COLO668 (cell line): ENCODE measurements around the gene ADAMTS6.
"Not testable (repeated sequence)": the region's sequence is repeated elsewhere in the genome, so short reads cannot be mapped to it uniquely, and the experiment has no call there.

ENCODE experiments used
- DNase-seq: peaks from one replicate; lab custom pipeline; 2025; ENCODE audit not compliant: unreplicated experiment; lab: John Stamatoyannopoulos, UW

Gene ADAMTS6

DNA sequence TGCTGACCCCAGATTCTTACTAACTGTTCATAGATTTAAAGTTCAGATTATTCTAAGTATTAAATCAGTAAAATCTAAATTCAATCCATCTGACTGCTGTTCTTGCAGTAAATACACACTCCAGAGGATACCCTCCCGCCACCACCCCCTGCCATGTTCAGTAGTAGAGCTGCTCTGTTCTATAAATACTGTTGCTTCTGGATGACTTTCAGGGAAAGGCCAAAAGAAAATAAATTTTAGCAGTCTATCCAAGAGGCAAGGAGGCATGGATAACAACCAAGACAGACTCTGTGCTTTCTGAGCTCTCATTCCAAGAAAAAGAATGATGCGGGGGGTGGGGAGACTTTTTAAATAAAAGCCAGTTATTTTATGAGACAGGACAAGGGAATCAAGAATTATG, 115.1 kb downstream of the ADAMTS6 start:
- DNase-seq, result no peak

DNA sequence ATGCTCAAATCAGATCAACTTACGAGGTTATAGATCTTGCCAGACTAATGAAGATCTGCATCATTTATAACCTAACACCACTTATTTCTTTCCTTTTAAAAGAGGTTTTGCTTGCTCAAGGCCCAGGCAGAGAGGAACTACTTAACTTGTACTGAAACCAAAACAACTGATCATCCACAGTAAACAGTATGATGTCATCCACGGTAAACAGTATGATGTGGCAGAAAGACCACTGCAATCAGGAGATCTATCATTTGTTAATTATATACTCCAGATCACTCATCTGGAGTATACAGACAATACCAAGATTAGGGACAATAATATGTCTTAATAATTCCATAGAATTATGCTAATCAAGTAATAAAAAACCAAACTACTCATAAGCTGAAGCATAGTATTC, 116.8 kb downstream of the ADAMTS6 start:
- DNase-seq, result no peak

DNA sequence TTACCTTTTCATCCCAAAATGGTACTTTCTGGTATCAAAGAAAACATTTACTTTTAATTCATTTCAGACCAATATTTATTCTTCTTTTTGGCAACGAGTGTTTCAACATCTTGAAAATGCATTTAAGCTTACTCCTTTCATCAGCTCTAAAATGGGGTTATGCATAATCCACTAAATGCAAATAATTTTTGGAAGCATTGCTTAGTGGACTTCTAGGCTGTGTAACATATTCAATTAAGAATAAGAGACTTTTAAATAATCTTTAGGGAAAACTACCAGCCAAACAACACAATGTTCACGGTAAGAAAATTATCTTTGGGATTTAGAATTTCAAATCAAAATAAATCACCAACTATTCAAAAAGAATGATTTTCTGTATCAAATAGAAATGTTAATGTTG, 118.2 kb downstream of the ADAMTS6 start:
- no peak for DNase-seq

DNA sequence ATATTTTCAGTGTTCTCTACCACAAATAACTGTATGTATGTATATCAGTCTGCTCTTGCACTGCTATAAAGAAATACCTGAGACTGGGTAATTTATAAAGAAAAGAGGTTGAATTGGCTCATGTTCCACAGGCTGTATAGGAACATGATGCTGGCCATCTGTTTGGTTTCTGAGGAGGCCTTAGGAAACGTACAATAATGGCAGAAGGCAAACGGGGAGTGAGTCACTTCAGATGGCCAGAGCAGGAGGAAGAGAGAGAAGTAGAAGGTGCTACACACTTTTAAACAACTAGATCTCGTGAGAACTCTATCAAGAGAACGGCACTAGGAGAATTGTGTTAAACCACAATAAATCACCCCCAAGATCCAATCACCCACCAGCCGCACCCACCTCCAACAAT, 121.7 kb downstream of the ADAMTS6 start:
- DNase-seq, result no peak

DNA sequence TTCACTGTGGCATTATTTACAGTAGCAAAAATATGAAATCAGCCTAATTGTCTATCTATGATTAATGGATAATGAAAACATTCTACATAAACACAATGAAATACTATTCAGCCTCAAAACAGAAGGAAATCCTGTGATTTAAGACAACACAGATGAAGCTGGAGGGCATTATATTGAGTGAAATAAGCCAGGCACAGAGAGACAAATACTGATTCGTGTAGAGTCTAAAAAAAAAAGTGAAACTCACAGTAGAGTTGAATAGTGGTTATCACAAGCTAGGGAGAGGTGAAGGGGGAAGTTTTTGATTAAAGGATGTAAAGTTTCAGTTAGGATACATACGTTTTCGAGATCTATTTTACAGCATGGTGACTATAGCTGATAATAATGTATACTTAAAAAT, 122.2 kb downstream of the ADAMTS6 start:
- no peak for DNase-seq

DNA sequence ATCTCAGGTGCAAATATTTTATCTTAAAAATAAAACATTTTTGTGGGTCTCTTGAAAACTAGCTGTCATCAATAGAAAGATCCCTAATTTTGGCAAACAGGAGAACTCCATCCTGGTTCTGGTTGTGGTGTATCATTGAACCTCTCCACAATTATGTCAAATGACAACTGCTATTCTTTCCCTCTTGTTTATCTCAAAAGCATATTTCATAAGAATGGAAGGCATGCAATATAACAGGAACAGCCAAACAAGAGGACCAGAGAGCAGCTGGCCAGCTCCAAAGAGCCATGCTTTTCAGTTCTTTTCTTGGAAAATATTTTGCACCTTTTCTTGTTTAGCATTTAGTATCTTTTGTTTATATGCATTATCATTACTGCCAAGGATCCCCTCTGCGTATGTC, 125.4 kb downstream of the ADAMTS6 start:
- DNase-seq, result no peak

DNA sequence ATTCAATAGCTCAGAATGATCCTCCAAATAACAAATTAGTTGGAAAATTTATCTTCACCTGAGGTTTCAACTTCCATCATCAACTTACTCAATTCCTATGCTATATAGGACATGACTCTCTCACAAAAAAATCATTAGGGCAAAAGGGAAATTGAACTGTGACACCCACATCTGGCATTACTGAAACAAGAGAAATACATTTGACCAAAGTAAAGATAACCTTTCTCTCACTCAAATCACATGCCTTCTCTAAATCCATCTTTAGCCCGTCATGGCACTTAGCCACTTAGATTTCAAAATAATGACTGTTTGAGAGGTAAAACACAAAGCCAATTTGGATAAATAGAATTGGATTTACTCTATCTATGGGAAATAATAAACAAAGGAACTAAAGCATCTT, 126.4 kb downstream of the ADAMTS6 start:
- no peak for DNase-seq

DNA sequence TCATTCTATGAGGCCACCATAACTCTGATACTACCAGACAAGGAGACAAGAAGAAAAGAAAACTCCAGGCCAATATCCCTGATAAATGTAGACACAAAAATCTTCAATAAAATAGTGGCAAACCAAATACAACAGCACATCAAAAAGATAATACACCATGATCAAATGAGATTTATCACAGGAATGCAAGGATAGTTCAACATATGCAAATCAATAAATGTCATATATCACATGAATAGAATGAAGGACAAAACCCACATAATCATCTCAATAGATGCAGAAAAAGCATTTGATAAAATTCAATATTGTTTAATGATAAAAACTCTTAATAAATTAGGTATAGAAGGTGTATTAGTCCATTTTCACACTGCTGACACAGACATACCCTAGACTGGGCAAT, 139.9 kb downstream of the ADAMTS6 start:
- DNase-seq, result no peak

DNA sequence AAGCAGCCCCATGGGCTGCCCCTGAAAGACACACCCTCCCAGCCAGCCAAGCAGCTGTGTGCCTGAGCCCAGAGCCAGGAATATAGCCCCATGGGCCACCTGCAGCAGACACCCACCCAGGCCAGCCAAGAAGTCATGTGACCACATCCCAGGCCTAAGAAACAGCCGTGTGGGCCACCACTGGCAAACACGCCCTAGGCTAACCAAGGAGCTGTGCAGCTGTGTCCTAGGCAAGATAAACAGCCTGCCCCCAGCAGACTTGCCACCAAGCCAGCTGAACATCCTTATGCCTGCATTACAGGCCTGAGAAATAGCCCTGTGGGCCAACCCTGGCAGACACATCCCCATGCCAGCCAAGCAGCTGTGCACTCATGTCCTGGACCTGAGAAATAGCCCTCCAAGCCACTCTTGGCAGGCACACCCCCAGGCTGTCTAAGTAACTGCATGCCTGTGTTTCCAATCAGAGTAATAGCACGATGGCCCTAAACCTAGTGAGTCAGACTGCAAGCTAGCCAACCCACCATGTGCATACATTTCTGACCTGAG, 143.0 kb downstream of the ADAMTS6 start:
- DNase-seq, result no peak

DNA sequence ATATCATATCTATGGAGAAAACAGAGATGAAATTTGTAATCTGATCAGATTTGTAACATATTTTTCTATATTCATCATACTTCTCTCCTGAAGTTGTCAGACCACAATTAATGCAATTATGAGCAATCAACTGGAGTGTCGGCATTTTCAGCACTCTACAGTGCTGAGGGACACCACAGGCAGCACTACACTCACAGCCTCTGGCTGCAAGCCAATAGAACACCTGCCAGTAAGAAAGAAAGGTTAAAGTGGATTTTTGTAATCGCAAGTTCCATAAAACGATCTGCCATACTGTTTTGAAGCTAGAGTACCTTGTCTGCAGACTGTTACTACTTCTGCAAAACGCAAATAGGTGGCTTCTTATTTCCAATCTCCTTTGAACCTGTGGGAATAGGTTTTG, 147.6 kb downstream of the ADAMTS6 start:
- DNase-seq, result peak; percentile 58

DNA sequence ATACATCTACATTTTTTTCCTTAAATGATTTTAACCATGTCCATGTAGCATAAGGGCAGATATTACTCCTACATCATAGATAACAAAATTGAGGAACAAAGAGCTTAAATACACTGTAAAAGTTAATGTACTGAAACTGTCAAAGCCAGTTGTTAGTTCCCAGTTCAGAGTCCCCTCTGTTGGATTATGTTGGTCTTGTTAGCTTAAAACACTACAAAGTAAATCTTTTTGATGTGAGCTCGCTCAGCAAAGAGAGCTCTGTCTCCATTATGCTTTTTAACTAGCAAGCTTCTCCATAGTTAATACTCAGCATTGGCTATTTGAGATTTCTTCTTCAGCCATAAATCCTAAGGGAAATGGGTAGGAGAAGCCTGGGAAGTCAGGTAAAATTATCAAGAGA, 149.1 kb downstream of the ADAMTS6 start:
- DNase-seq, result no peak

DNA sequence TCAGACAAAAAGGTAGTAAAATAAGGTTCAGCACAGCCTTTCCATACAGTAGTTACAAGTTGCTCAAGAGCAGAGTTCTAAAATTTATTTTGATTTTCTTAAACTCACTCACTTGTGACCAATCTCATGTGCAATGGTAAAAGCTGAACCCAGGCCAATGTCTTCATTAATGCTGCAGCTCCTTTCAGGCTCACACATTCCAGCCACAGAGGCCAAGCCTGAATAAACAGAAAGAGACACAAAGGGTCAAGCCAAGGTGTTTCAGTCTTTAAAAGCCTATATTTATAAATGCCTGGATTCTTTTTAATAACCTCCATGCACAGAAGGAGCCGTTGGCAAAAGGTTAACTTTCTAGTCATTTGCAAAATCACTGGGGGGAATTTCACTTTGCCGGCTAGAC, 152.5 kb downstream of the ADAMTS6 start:
- no peak for DNase-seq

DNA sequence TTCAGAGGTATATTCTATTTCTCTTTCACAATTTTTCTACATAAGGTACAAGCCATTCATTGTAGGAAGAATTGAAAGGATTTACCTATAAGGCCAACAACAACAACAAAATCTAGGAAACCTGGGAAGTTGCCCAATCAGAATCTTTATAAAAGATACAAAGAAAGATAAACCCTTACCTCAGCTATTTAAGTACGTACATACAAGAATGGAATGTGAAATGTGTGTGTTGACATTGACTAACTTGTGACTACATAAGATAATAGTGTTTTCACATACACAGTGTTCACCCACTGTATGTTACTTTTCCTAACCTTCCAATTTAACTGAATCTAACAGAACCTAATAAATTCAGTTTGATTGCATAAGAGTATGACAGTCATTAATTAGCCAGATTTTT, 154.1 kb downstream of the ADAMTS6 start:
- DNase-seq, result no peak

DNA sequence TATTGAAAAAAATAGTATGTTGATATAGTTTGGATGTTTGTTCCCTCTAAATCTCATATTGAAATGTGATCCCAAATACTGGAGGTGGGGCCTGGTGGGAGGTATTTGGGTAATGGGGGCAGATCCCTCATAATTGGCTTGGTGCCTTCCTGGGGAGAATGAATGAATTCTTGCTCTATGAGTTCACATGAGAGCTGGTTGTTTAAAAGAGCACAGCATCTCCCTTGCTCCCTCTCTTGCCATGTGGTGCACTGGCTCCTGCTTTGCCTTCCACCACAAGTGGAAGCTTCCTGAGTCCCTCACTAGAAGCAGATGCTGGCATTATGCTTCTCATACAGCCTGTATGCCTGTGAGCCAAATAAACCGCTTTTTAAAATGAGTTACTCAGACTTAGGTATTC, 154.8 kb downstream of the ADAMTS6 start:
- no peak for DNase-seq

DNA sequence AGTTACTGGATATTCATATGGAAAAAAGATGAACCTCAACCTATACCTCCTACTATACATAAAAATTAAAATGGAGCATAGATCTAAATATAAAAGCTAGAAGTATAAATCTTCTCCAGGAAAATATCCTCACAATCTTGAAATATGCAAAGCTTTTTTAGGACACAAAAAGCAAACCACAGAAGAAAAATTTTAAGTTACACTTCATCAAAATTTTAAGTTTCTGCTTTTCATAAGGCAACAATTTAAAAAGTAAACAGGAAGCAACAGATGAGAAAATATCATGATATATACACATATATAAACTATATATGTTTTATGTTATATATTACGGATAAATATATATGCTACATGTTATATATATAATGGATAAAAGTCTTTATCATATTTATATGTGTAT, 157.5 kb downstream of the ADAMTS6 start:
- DNase-seq, result no peak

DNA sequence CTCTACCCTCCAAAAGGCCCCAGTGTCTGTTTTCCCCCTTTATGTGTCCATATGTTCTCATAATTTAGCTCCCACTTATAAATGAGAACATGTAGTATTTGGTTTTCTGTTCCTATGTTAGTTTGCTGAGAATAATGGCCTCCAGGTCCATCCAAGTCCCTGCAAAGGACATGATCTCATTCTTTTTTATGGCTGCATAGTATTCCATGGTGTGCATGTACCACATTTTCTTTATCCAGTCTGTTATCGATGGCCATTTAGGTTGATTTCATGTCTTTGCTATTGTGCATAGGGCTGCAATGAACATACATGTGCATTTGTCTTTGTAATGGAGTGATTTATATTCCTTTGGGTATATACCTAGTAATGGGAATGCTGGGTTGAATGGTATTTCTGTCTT, 161.0 kb downstream of the ADAMTS6 start:
- DNase-seq, result not testable (repeated sequence)

DNA sequence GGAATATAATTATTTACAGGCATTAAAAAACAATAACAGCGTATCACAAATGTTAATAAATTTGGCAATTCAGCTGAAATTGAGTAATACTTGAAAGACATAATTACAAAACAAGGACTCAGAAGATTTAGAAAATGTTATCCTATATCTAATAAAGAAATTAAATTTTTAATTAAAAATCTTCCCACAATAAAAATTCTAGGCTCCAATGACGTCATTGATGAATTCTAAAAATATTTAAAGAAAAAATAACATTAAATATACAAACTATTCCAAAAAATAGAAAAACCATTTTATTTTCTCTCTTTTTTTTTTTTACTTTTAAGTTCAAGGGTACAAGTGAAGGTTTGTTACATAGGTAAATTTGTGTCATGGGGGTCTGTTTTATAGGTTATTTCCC, 161.5 kb downstream of the ADAMTS6 start:
- DNase-seq, result no peak

DNA sequence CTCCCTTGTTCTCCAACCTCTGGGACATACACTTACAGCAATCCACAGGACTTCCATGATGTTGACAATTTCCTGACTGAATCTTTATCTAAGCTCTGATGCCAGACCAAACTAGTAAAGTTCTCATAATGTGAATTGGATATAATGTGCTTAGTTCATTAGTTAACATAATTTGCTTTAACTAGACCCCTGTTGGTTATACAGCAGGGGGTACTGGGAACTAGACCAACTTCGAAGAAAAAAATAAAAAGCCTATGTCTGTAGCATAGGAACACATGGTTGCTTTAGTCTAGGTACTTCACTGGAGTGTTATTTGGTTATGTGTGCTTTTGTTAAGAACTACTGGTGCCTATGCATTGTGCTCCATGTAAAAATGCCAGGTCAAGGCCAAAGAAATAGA, 173.8 kb downstream of the ADAMTS6 start:
- no peak for DNase-seq

DNA sequence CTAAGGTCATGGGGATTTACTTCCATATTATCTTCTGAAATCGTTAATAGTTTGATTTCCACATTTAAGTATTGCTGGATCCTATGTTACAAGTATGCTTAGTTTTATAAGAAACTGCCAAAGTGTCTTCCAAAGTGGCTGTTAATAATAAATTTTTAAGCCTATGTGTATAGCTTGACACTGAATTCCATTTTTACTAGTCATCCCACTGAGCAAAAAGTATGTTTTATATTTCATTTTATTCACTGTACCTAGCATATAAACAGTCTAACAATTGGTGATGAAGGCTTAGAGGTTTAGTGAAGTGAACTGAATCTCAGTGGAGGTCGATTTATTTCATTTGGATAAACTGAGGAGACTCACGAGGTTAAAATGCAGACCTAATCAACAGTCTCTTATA, 174.6 kb downstream of the ADAMTS6 start:
- DNase-seq, result no peak

DNA sequence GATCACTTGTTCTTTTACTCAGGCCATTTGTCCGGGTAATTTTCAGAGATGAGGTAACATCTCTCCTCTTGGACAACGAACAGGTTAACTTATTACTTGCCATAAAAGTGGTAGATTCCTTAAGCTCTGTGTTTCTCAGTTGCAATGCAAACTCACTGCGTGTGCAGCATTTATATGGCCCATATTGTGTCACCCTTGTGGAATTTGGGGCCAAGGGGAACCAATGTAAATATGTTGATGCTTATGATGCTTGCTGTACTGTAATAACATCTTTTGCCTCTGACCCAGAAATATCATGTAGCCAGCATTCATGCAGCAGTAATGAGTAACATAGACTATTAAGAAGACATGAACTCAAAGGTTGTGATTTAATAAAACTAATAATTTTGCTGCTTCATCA, 175.8 kb downstream of the ADAMTS6 start:
- DNase-seq, result no peak

DNA sequence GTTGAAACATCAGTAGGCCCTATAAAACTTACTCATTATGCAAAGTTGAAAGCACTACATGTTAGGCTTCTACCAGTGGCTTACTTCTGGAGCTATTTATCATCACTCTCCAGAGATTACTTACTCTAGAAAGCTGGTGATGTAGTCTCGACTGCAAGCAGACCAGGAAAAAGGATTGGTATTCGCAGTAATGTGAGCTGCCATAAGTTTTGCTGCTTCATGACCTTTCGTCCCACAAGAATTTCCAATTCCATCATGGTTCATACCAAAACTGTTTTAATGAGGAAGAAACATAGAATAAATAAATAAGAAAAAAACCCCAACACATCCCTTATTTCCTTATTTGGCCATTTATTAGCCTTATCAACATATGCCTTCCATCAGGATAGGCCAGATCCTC, 181.9 kb downstream of the ADAMTS6 start:
- DNase-seq, result no peak

DNA sequence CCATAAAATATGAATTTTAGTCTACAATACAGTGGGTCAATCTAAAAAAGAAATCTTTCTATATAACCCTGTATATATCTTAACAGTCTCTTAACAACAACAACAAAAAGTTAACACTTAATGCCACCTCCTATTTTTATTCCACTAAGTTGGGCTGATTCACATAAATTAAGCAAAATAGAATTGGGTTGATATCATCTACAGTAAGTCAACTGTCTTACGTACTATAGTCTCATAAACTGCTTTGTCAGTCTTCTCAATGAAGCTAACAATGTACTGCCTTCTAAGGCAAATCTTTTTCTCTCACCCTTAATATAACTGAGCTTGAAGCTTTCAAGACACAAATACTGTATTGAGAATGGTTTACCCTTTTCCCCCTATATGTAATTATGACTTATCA, 185.7 kb downstream of the ADAMTS6 start:
- DNase-seq, result no peak

DNA sequence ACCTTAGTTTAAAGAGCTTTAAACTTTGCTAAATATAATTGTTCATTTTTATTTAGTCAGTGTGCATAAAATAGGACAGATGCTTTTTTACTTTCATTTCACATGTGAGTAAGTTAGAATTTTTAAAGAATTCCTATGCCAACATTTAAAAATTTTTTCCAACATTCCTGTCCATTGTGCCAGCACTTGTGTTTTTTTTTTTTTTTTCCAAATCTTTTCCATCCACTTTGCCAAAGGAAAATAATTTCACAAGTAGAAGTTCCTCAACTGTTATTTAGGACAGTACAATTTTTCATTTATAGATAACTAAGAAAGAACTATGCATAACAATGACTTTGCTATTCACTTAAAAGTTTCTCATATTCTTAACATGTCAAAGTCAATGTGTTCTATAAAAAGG, 189.5 kb downstream of the ADAMTS6 start:
- DNase-seq, result no peak

DNA sequence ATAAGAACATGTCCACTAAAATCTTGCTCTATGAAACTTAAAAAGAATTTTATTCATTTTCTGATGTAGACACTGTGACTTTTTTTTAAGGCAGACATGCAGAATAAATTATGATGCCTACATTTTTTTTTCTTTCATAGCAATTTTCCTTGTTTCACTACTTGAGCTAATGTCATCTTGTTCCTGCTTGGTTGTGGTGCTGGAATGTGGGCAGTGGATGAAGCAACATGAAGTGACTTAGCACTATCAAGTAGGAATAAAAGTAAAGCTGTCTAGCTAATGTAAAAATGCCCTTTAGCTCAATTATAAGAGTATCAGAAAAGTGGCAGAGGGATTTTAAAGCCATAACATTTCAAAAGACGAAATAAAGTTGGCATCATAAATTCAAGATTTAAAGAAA, 191.0 kb downstream of the ADAMTS6 start:
- no peak for DNase-seq
